ENCODE data around the gene RIN3. TPM values are rescaled to one million over a fixed set of nuclear protein-coding genes. Genes with fewer than 3 reads are reported as not detected.
A peak's percentile ranks its signal among the peaks of the same experiment; 100 is the strongest.

Gene RIN3
- total and polyA plus RNA-seq, 8 donors: 13.8 to 54.8 (median 18.0) TPM

DNA sequence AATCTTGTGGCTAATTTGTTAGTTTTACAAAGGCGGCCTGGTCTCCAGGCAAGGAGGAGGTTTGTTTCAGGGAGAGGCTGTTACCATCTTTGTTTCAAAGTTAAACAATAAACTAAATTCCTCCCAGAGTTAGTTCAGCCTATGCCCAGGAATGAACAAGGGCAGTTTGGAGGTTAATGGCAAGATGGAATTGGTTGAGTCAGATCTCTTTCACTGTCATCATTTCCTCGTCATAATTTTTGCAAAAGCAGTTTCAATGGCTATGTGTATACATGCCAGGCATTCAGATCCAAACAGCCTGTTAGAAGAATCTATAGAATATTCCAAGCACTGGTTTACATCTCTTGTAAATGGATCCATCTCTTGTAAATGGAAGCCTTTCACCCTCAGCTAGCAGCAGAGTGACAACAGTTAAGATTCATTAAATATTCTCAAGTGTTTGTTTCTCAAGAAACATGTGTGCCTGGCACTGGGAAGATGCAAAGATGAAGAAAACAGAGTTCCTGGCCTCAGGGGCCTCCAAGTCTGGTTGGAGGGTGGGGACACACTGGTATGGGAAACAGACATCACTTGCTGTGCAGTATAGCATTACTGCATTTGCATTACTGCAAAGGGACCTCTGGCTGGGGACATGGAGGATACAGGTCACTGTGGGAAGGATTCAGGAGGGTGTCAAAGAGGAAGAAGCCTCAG is 65.8 kb downstream of the RIN3 start:
- TF ChIP-seq, protein P1, sequence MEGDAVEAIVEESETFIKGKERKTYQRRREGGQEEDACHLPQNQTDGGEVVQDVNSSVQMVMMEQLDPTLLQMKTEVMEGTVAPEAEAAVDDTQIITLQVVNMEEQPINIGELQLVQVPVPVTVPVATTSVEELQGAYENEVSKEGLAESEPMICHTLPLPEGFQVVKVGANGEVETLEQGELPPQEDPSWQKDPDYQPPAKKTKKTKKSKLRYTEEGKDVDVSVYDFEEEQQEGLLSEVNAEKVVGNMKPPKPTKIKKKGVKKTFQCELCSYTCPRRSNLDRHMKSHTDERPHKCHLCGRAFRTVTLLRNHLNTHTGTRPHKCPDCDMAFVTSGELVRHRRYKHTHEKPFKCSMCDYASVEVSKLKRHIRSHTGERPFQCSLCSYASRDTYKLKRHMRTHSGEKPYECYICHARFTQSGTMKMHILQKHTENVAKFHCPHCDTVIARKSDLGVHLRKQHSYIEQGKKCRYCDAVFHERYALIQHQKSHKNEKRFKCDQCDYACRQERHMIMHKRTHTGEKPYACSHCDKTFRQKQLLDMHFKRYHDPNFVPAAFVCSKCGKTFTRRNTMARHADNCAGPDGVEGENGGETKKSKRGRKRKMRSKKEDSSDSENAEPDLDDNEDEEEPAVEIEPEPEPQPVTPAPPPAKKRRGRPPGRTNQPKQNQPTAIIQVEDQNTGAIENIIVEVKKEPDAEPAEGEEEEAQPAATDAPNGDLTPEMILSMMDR (IDR thresholded peaks at IDR 0.05): no peak
- peaks cover 0 to 12% of the 10 kb centered on the region in 2 donors for H3K4me1 ChIP-seq
- peaks cover 0 to 65% of the 10 kb centered on the region in 2 donors for H3K36me3 ChIP-seq
- intact Hi-C loops (cut with DNase I): no loop called here
- no peak for DNase-seq
- no peak for ATAC-seq
- H3K9me3 ChIP-seq: no peaks in the 10 kb centered on the region
- no peak overlapping the region for H3K4me3 ChIP-seq
- no peaks in the 10 kb centered on the region for H3K27me3 ChIP-seq
- H3K27ac ChIP-seq: no peak overlapping the region

DNA sequence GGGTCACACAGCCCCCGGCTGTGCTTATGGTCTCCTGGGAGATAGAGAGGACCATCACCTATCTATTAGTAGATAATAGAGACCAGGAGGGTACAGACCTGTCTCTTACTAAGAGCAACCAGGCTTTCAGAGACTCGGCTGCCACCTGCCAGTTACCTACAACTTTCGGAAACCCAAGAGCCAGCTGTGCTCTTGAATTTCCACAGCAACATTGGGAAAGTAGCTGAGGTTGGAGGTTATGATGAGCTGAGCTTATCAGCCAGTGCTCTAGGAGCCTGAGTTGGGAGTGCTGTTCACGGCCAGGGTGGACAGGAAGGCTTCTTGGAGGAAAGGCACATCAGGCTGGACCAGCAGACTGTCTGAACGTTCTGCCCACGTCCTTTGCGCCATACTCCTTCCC is 67.6 kb downstream of the RIN3 start:
- Histone ChIP-seq H3K27ac (no peak overlapping the region), H3K4me3 (no peak overlapping the region), H3K27me3 (no peaks in the 10 kb centered on the region), H3K9me3 (no peaks in the 10 kb centered on the region), H3K36me3 (peaks cover 0 to 61% of the 10 kb centered on the region in 2 donors), H3K4me1 (peaks cover 0 to 30% of the 10 kb centered on the region in 2 donors)
- no peak for ATAC-seq
- DNase-seq: no peak
- intact Hi-C loops (cut with DNase I): loop anchor here in 1 of 2 donors (10.0 kb wide), 1 partner anchor 94 kb away; no protein-coding TSS in a partner anchor
- TF ChIP-seq, protein P1 (IDR thresholded peaks at IDR 0.05): no peak

DNA sequence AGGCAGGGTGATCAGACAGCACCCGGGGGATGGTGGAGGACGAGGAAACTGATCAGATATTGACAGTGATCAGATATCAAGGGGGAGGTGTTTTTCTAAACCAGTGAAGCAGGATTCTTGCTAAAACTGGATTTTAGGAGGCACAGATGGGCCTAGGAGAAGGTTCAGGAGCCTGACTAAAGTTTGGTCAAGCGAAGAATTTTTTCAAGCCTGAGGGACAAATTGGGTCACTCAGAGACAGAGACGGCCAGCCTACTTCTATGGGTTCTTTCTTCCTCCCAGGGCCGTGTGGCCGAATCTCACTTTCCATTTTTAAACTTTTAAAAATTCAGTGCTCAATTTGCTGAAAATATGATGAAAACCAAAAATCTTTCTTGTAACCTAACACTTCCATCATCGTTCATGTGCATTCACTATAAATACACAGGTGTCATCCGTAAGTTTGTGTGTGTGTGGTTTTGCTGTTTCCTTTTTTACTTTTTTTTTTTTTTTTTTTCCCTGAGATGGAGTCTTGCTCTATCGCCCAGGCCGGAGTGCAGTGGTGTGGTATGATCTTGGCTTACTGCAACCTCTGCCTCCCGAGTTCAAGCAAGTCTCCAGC is 68.5 kb downstream of the RIN3 start:
- no peak overlapping the region for H3K27ac ChIP-seq
- peaks cover 0 to 39% of the 10 kb centered on the region in 2 donors for H3K4me1 ChIP-seq

GRCh38 chr14:92582706-92583452 is 69.3 kb downstream of the RIN3 start:
- intact Hi-C loops (cut with DNase I): loop anchor here in 1 of 2 donors (10.0 kb wide), 1 partner anchor 92 kb away; no protein-coding TSS in a partner anchor

More for the DNA sequence above, 68.5 kb downstream of the RIN3 start:
- intact Hi-C loops (cut with DNase I): loop anchor here in 1 of 2 donors (10.0 kb wide), 1 partner anchor 93 kb away; no protein-coding TSS in a partner anchor
- peaks cover 0 to 52% of the 10 kb centered on the region in 2 donors for H3K36me3 ChIP-seq
- DNase-seq (no peak), ATAC-seq (no peak)
- no peaks in the 10 kb centered on the region for H3K9me3 ChIP-seq
- TF ChIP-seq, protein P1 (IDR thresholded peaks at IDR 0.05): no peak
- H3K4me3 ChIP-seq: no peak overlapping the region
- no peaks in the 10 kb centered on the region for H3K27me3 ChIP-seq

More at GRCh38 chr14:92582706-92583452, 69.3 kb downstream of the RIN3 start:
- Histone ChIP-seq H3K4me1 (peaks cover 0 to 47% of the 10 kb centered on the region in 2 donors), H3K36me3 (peaks cover 0 to 44% of the 10 kb centered on the region in 2 donors), H3K9me3 (no peaks in the 10 kb centered on the region), H3K27me3 (no peaks in the 10 kb centered on the region), H3K4me3 (no peak overlapping the region), H3K27ac (peak overlapping the region in 1 of 2 donors; percentile 33)
- DNase-seq (no peak), ATAC-seq (no peak)
- TF ChIP-seq, protein P1 (IDR thresholded peaks at IDR 0.05): no peak
